ENCODE data around the gene PAOX.

DNA sequence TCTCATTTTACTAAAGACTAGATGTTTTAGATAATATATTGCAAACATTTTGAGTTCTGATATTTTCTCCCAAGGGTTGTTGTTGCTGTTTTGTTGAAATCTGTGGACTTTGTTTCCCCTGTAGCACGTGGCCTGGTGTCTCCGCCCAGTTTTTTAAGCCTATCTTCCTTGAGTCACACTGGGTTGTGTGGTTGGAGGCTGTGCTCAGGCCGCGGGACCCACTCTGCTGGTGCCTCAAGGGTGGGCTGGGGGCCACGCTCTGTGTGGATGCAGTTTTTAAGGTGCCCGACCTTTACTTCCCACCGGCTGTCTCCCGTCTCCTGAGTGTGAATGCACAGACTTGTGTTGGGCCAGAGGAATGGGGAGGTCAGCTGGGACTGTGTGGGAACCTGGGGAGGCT, 36.1 kb upstream of the PAOX start:
- TF ChIP-seq POLR2AphosphoS5 (IDR thresholded peaks at IDR 0.05; ENCODE audit: low read depth, low read length): no peak
- TF ChIP-seq PAX5 (IDR thresholded peaks at IDR 0.05; ENCODE audit: insufficient read depth, low read length, severe bottlenecking): no peak
- no peak for TF ChIP-seq POLR2A (IDR thresholded peaks at IDR 0.05; ENCODE audit: low read depth, low read length)
